Endometrium (tissue), 2 donors: ENCODE results near the gene ZFPL1.

Source experiments
- FAIRE-seq: peaks from 2 replicates; lab custom pipeline; 2012; peaks lifted over from hg19 to GRCh38; lab: Jason Lieb, UNC
- donor health status: control.
- donor health status: control.

ZFPL1 gene

DNA sequence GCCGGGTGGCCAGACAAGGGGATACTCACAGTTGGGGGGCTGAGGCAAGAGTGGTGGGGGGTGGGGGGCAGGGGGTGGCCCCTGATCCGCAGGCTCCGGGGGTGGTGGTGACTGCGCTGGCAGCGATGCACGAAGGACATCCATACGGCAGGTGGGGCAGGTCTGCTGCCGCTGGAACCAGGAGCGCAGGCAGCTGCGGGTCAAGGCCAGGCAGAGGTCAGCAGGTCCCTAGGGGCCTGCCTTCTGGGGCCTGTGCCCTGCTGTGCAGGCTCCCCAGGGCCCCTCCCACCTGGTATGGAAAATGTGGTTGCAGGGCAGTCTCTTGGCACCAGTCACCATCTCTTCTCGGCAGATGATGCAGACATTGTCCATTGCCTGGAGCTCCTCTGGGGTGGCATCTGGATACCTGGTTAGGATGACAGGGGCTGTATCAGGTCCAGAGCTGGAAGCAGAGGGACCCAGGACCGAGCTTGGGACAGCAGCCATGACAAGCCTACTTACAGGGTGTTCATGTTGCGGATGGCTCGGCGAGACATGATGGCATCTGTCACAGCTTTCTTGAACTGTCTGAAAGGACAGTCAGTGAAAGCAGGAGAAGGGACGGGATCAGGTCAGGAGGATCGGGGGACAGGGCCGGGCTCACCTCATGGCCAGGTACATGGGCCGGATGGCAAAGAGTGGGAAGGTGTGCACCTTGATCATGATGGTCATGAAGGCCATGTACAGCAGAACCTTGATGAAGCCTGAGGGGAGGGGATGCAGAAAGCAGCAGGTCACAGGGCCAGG is 46.8 kb downstream of the ZFPL1 start:
- FAIRE-seq: no peak

DNA sequence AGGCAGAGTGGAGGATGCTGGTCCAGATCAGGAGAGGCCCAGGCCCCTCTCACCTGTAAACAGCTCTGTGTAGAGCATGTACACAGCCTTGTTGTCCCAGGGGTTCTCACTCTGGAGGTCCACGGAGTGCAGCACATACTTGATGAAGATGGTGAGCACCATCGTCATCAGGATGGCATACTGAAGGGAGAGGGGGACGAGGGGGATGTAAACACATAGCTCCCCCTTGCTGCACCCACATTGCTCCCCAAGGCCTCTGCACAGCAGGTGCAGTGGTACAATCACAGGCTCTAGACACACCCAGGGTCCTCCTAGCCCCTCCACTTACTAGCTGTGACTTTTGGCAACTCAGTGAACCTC is 47.4 kb downstream of the ZFPL1 start:
- FAIRE-seq: no peak

DNA sequence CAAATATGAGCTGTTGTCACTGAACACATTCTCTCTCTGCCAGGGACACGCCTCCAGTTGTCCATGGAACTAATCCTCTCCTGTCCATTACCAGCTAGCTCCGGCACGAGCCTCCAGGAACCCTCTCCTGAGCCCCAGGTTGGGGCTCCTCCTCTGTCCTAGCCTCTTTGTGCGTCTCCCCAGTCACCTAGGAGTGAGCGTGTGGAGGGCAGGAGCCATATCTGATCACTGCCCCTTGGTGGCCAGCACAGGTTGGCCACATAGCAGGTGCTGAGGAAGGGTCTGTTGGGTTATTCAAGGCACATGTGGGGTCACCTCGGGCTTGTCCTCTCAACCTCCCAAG is 47.8 kb downstream of the ZFPL1 start:
- FAIRE-seq: no peak

DNA sequence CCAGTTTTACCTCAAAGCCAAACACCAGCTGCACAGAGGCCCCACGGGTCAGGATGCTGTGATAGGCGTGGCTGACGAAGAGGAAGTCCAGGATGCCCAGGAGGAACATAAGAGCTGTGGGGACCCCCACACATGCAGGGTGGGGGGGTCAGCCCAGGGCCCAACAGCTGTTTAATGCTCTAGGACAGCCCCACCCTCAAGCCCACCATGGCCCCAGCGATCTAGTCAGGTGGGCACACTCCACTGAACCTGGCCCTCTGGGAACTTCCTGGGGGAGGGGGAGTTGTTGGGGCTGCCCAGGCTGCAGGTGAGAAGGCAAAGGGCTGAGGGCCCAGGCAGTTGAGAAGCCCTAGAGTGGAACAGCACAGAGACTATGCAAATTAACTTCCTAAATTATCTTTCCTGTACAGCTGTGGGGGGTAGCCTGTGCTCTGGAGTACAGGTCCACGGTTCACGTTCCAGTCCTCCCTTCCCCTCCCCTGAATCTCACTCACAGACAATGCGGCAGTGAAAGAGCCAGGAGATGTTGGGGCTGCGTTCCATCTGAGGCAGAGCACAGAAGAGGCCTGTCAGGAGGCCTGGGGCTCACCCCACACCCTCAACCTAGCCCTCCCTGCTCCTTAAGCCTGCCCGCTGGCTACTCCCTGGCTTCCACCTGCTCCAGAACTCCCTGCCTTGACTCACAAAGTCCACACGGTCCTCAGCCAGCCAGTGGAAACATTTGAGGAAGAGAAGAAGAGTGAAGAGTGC is 48.4 kb downstream of the ZFPL1 start:
- no peak for FAIRE-seq

DNA sequence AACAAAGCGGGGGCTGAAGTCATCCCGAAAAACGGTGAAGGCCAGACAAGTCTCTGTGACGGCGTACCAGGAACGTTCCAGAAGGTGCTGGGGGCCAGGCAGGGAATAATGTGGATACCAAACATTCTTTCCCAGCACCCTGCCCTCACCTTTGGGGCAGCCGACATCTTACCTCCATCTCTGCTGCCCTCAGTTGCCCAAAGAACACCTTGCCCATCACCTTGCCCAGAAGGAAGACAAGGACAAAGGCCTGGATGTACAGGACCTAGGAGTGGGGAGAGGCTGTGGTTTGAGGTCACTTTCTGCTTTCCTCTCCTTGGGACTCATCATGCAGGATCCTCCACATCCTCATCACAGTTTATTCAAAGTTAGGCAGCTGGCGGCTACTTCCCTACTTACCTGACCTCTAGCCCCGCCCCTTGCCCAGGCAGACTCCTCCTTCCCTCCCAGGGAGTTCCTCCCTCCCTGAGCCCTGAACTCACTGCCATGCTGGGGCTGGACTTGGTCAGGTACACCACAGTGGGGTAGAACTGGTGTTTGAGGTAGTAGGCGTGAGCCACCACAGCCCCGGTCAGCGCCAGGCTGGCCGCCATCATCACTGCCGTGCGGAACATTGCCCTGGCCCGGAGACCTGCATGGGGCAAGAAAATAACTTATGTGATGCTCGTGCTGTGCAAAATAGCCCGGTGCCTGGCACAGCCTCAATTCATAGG is 49.1 kb downstream of the ZFPL1 start:
- no peak for FAIRE-seq

DNA sequence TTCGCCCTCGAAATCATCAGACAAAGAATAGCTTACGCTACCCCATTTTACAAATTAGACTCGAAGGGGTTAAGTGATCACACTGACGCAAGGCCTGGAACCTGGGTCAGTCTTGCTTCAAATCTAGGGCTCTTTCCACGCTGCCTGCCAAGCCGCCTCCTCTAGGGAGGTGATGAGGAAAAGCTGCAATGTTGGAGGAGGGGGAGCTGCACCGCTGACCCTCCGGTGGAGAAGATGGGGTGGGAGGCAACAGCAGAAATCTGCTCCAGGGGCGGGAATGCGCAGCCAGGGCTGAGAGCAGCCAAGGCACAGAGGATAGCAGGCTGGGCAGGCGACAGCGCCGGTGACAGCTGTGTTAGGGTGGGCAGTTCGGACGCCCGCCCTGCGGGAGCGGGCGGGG is 49.7 kb downstream of the ZFPL1 start:
- FAIRE-seq: no peak

DNA sequence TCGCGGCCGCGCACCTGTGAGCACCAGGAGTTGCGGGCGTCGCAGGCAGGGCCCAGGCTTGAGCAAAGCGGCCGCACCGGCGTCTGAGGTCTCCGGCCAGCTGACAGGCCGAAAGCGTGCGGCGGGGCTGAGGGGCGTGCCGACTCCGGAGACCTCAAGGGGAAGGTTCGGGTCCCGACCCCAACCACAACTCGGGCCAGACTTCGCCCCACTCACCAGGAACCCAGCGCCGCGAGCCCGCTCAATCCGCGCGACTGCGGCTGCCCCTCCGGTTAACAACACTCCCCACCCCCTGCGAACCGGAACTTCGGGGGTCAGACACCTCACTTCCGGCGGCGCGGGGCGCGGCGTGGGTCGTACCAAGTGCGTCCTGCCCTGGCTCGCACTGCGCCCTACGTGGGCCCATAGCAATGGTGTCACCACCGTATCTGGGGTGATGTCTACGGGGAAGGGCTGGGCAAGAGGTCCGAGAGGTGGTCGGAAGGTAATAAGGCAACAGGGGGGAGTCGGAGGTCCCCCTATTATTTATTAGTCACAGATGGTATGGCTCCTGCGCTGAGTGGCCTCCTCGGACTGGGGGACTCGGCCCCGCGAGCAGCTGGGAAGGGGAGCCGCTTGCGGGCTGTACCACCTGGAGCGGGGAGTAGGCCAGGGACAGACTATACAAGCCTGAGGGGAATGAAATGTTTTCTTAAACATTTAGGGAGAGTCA is 50.4 kb downstream of the ZFPL1 start, which contains the start of gene SYVN1:
SYVN1 (minus strand) TSS at position 280 of the 712 bp plus-strand sequence. CDS start 918 bp downstream, outside the sequence.
- FAIRE-seq: no peak

DNA sequence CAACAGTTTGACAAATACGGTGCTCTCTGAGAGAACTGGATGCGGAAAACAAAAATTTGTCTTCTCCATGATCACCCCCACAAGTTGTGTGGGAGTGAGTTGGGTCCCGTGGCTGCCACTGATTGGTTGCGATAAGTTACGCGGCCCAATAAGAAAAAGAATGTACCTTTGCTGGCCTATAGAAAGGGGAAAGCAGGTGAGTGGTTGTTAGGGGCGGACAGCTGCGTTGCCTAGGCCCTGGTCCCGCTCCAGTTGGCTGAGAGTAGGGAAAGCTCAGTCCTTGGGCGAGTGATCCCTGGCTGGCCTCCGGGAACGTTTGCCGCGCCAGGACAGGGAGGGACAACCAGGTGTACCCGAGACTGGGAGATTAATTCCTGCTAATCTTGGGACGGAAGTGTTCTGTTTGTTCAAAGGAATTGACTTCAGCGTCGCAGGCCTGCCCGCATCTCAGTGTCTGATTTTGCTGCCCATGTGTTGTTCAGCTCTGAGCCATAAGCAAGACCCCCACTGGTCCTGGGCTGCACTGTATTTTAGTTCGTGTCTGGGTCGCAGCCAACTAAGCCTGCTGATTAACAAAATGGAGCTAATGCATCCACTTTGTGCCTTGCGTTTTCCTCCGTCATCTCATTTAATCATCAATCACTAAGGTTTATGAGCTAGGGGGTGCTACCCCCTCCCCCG is 51.1 kb downstream of the ZFPL1 start:
- peak; percentile 88 for FAIRE-seq

DNA sequence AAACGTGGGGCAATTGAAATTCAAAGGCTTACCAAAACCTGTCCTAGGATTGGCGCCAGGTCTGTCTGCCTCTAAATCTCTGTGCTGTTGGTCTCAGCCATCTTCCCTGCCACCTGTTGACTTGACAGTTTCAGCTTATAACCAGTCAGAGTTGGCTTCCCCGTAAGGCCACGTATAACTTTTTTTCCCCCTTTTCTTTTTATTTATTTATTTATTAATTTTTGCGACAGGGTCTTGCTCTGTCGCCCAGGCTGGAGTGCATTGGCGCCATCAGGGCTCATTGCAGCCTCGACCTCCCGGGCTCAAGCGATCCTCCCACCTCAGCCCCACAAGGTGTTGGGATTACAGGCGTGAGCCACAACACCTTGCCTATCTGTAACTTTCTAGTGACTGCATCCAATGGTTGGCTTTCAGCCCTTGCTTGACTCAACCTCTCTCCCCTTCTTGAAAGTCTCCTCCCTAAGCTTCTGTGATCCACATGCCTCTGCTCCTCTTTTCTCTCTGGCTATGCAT is 51.7 kb downstream of the ZFPL1 start:
- no peak for FAIRE-seq

DNA sequence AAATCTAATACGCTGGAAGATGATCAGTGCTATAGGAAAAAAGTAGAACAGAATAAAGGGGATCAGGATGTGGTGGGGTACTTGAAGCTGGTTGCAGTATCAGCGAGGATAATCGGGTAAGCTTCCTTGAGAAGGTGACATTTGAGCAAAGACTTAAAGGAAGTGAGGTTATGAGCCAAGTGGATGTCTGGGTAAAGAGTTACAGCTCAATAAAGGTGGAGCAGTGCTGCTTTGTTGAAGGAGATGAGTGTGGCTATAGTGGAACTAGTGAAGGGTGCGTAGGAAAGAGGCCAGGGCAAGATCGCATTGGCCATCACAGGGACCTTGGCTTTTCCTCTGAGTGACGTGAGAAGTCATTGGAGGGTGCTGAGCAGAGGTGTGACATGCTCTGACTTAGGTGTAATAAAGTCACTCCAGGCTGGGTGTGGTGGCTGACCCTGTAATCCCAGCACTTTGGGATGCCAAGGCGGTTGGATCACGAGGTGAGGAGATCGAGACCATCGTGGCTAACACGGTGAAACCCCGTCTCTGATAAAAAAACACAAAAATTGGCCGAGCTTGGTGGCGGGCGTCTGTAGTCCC is 52.6 kb downstream of the ZFPL1 start:
- no peak for FAIRE-seq
